Panc1 (cell line): ENCODE results near the gene ACTR8. TPM values are rescaled to one million over a fixed set of nuclear protein-coding genes. Genes with fewer than 3 reads are reported as not detected.

Source experiments
- ATAC-seq: fragments of 200-7000 bp; cut with Tn5 transposase; 2 replicates; pipeline ENCODE4 v1.9.1; 2020; ENCODE audit warnings: mild to moderate bottlenecking, moderate library complexity
- BruUV-seq: library from RNA; stranded (reverse); fragments of 400-500 nt; replicated peaks from 2 replicates; lab custom pipeline; 2021; lab: Mats Ljungman, UMichigan
- CTCF ChIA-PET: fragments of 300-600 bp; sonication (Branson Sonifier 250); formaldehyde crosslinking; loops from one replicate; lab custom pipeline; 2022; ENCODE audit warnings: antibody characterized with exemption; lab: Charles Lee
- POLR2A ChIA-PET: fragments of 300-600 bp; sonication (Branson Sonifier 250); formaldehyde crosslinking; loops from one replicate; lab custom pipeline; 2022; ENCODE audit warnings: antibody characterized with exemption; lab: Charles Lee
- DNase-seq: peaks from one replicate; pipeline ENCODE4 v3.0.0-alpha.2; 2010; ENCODE audit warnings: low read depth, low spot score
- H3K27ac ChIP-seq: 2 replicates; pipeline ENCODE4 v1.5.1; 2011; ENCODE audit warnings: mild to moderate bottlenecking, low read length, inconsistent platforms
- H3K27me3 ChIP-seq: fragments of 200-500 bp; sonication (Bioruptor generic); 2 replicates; pipeline ENCODE4 v1.6.0; 2014; ENCODE audit warnings: low read length, inconsistent platforms; ENCODE audit not compliant: control insufficient read depth, insufficient read depth
- H3K36me3 ChIP-seq: fragments of 200-500 bp; sonication (Bioruptor generic); 2 replicates; pipeline ENCODE4 v1.5.1; 2014; ENCODE audit warnings: inconsistent platforms, mild to moderate bottlenecking, low read length, moderate library complexity; ENCODE audit not compliant: control insufficient read depth, insufficient read depth
- H3K4me1 ChIP-seq: 2 replicates; pipeline ENCODE4 v1.5.1; 2011; ENCODE audit warnings: inconsistent platforms, mild to moderate bottlenecking, low read length, moderate library complexity; ENCODE audit not compliant: control insufficient read depth, insufficient read depth
- H3K4me3 ChIP-seq, 2 experiments: 2 replicates each; pipeline ENCODE4 v1.5.1; 2011 to 2012; ENCODE audit warnings: low read depth in 2 of 2, low read length in 2 of 2, mild to moderate bottlenecking in 2 of 2, inconsistent platforms in 1 of 2, moderate library complexity in 1 of 2
- H3K9me3 ChIP-seq: fragments of 200-500 bp; sonication (Bioruptor generic); 2 replicates; pipeline ENCODE4 v1.5.1; 2014; ENCODE audit warnings: low read depth, mild to moderate bottlenecking, inconsistent platforms, low read length, moderate library complexity; ENCODE audit not compliant: control insufficient read depth, insufficient read depth
- POLR2AphosphoS5 ChIP-seq: IDR thresholded peaks from 2 replicates; pipeline ENCODE4 v1.6.1; 2012; ENCODE audit warnings: mild to moderate bottlenecking, low read depth, low read length, moderate library complexity
- SIN3A ChIP-seq: IDR thresholded peaks from 2 replicates; pipeline ENCODE4 v1.6.1; 2012; ENCODE audit warnings: low read depth, mild to moderate bottlenecking, low read length, moderate library complexity, borderline replicate concordance; ENCODE audit not compliant: insufficient read depth
- TCF7L2 ChIP-seq: IDR thresholded peaks from 2 replicates; pipeline ENCODE4 v1.6.1; 2011; ENCODE audit warnings: mild to moderate bottlenecking, low read depth, low read length, inconsistent platforms
- in situ Hi-C: cut with HindIII; loops from 2 replicates; pipeline ENCODE4 v1.10.0; 2016; ENCODE audit warnings: low sequenced_read_pairs, low pct_unique_long_range_greater_than_20kb
- intact Hi-C: fragments of 100-400 bp; cut with micrococcal nuclease; formaldehyde crosslinking; loops from one replicate; pipeline ENCODE4 v1.10.0; 2022; ENCODE audit not compliant: unreplicated experiment
- total RNA-seq: library from RNA; stranded (reverse); gene quantifications from one replicate; pipeline ENCODE4 v1.2.1, GENCODE V29; 2021; ENCODE audit not compliant: unreplicated experiment
- TF ChIP-seq, protein P1 (sequence below): fragments of 450-650 bp; IDR thresholded peaks from 2 replicates; pipeline ENCODE4 v1.5.1; 2017; ENCODE audit warnings: mild to moderate bottlenecking
- TF ChIP-seq, protein P2 (sequence below), 2 experiments: IDR thresholded peaks; 2 replicates each; pipeline ENCODE4 v1.6.1; 2011 to 2012; ENCODE audit warnings: low read depth in 2 of 2, control low read depth in 1 of 2, low read length in 1 of 2, mild to moderate bottlenecking in 1 of 2, moderate library complexity in 1 of 2; ENCODE audit not compliant: insufficient read depth in 1 of 2

Gene ACTR8
- total RNA-seq, 1 experiment from 2014 or later = 26.2 TPM

DNA sequence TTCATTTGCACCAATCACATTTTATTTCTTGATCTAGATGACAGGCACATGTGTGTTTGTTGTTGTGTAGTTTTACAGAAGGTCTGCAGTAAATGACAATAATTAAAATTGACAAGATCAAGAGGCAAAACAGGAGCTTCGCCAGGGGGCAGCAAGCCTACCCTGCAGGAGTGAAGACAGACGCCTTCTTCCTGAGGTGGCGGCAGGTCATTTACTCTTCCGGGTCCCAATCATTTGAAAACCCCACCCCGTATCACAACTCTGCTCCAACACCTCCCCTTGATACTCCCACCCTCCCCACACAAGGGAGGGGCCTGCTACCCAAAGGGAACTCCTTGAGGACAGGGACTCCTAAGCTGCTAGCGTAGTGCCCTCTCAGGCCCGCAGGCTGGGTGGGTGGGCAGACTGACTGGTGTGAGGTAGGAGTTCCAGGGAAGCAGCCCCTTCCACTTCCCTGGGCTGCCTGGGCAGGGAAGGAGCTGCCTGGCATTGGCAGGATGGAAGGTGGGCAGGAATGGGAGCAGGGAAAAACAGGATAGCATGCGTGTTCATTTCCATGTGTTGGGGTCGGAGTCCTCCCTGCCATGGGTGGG, 48.8 kb downstream of the ACTR8 start:
- Histone ChIP-seq H3K27me3 (no peaks in the 10 kb centered on the region), H3K4me3 (no peak overlapping the region), H3K27ac (no peak overlapping the region), H3K36me3 (no peaks in the 10 kb centered on the region), H3K4me1 (no peaks in the 10 kb centered on the region), H3K9me3 (no peaks in the 10 kb centered on the region)
- in situ Hi-C loops (no loop called here), intact Hi-C loops (no loop called here)
- no peak for ATAC-seq
- ChIA-PET POLR2A (interaction anchor here (0.6 kb wide), 1 partner anchor 330 kb away, joined by 14 read pairs; no protein-coding TSS in a partner anchor), CTCF (no interaction called here)
- TF ChIP-seq, protein P1, sequence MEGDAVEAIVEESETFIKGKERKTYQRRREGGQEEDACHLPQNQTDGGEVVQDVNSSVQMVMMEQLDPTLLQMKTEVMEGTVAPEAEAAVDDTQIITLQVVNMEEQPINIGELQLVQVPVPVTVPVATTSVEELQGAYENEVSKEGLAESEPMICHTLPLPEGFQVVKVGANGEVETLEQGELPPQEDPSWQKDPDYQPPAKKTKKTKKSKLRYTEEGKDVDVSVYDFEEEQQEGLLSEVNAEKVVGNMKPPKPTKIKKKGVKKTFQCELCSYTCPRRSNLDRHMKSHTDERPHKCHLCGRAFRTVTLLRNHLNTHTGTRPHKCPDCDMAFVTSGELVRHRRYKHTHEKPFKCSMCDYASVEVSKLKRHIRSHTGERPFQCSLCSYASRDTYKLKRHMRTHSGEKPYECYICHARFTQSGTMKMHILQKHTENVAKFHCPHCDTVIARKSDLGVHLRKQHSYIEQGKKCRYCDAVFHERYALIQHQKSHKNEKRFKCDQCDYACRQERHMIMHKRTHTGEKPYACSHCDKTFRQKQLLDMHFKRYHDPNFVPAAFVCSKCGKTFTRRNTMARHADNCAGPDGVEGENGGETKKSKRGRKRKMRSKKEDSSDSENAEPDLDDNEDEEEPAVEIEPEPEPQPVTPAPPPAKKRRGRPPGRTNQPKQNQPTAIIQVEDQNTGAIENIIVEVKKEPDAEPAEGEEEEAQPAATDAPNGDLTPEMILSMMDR = no peak
- TF ChIP-seq POLR2AphosphoS5 (no peak), SIN3A (no peak), TCF7L2 (no peak)
- TF ChIP-seq, protein P2, sequence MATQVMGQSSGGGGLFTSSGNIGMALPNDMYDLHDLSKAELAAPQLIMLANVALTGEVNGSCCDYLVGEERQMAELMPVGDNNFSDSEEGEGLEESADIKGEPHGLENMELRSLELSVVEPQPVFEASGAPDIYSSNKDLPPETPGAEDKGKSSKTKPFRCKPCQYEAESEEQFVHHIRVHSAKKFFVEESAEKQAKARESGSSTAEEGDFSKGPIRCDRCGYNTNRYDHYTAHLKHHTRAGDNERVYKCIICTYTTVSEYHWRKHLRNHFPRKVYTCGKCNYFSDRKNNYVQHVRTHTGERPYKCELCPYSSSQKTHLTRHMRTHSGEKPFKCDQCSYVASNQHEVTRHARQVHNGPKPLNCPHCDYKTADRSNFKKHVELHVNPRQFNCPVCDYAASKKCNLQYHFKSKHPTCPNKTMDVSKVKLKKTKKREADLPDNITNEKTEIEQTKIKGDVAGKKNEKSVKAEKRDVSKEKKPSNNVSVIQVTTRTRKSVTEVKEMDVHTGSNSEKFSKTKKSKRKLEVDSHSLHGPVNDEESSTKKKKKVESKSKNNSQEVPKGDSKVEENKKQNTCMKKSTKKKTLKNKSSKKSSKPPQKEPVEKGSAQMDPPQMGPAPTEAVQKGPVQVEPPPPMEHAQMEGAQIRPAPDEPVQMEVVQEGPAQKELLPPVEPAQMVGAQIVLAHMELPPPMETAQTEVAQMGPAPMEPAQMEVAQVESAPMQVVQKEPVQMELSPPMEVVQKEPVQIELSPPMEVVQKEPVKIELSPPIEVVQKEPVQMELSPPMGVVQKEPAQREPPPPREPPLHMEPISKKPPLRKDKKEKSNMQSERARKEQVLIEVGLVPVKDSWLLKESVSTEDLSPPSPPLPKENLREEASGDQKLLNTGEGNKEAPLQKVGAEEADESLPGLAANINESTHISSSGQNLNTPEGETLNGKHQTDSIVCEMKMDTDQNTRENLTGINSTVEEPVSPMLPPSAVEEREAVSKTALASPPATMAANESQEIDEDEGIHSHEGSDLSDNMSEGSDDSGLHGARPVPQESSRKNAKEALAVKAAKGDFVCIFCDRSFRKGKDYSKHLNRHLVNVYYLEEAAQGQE (IDR thresholded peaks at IDR 0.05; ENCODE audit: insufficient read depth in 1 of 2, low read depth in 2 of 2, low read length in 1 of 2) = no peak
- DNase-seq = no peak
- BruUV-seq = no TSS peak

GRCh38 chr3:53830944-53831343, 51.0 kb downstream of the ACTR8 start:
- Histone ChIP-seq H3K9me3 (no peaks in the 10 kb centered on the region), H3K4me3 (no peak overlapping the region), H3K27me3 (no peaks in the 10 kb centered on the region), H3K4me1 (no peaks in the 10 kb centered on the region), H3K27ac (no peak overlapping the region), H3K36me3 (no peaks in the 10 kb centered on the region)
- in situ Hi-C loops = no loop called here
- intact Hi-C loops = no loop called here
- ATAC-seq = no peak
- ChIA-PET POLR2A (no interaction called here), CTCF (no interaction called here)
- no TSS peak for BruUV-seq
- no peak for DNase-seq
- TF ChIP-seq POLR2AphosphoS5 (no peak), SIN3A (no peak), TCF7L2 (no peak)
- TF ChIP-seq, protein P1 = no peak
- TF ChIP-seq, protein P2 (IDR thresholded peaks at IDR 0.05; ENCODE audit: insufficient read depth in 1 of 2, low read depth in 2 of 2, low read length in 1 of 2) = no peak
